Cardiac atrium fibroblast (primary cell): Measurements from ENCODE around the gene HCN1. TPM values are rescaled to one million over a fixed set of nuclear protein-coding genes. Genes with fewer than 3 reads are reported as not detected.

Source experiments
- total RNA-seq: library from RNA; depleted of rRNA; stranded (reverse); fragments of >200 nt; gene quantifications from 2 replicates; pipeline ENCODE4 v1.2.3, GENCODE V29; 2015

The HCN1 gene
- total RNA-seq = not detected in 2 replicates

DNA sequence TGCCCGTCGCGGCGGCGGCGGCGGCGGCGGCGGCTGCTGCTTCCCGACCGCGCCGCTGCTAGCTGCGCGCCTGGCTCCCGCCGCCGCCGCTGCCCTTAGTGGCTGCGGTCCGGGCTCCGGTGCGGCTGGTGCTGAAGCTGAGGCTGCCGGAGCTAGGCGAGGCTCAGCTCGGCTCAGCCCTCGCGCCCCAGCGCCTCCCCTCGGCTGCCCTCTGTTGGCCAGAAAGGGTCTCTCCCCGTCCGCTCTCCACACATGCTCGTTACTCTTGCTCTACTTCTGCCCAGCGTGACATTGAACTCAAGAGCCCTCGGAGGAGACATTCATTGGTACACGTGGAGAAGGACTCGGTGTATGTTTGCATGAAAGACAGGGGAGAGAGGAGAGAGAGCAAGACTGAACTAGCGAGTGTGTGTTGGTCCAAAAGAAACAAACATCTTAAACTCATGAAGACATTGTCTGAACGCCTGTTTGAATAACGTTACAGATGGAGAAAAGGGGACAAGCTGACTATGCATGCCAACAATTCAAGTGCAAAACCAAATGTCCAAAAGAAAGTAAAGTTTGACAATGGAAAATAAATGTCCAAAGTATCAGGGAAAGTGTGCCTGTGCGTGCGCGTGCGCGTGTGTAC lies at the start of gene HCN1:
HCN1 (minus strand) TSS at position 175 of the 631 bp plus-strand sequence.

